ENCODE data around the gene TPSD1.

GRCh38 chr16:1306334-1306733 lies 50.5 kb downstream of the TPSD1 start:
- TF ChIP-seq CTCF (conservative IDR thresholded peaks at IDR 0.05) (no peak), EZH2 (IDR thresholded peaks at IDR 0.05; ENCODE audit: low read depth) (no peak)
